ENCODE results near the gene TMEM244.
"Not testable (repeated sequence)": the region's sequence is repeated elsewhere in the genome, so short reads cannot be mapped to it uniquely, and the experiment has no call there.

TMEM244 gene

GRCh38 chr6:129890701-129891100 lies 29.6 kb upstream of the TMEM244 start:
- no peak overlapping the region for H3K9ac ChIP-seq (ENCODE audit: low read length in 5 of 5)
- H3K9me3 ChIP-seq (ENCODE audit: control insufficient read depth in 5 of 5, low read length in 5 of 5) = no peaks in the 10 kb centered on the region
- H3K4me3 ChIP-seq (ENCODE audit: low read depth in 1 of 5, low read length in 5 of 5) = no peak overlapping the region

GRCh38 chr6:129890164-129890563 lies 29.0 kb upstream of the TMEM244 start:
- H3K4me3 ChIP-seq (ENCODE audit: low read depth in 1 of 5, low read length in 5 of 5) = no peak overlapping the region
- no peaks in the 10 kb centered on the region for H3K4me1 ChIP-seq (ENCODE audit: control insufficient read depth in 5 of 5, insufficient read depth in 5 of 5, low read length in 5 of 5)
- no peaks in the 10 kb centered on the region for H3K9me3 ChIP-seq (ENCODE audit: control insufficient read depth in 5 of 5, low read length in 5 of 5)
- H3K36me3 ChIP-seq (ENCODE audit: control insufficient read depth in 5 of 5, insufficient read depth in 5 of 5, low read length in 5 of 5) = no peaks in the 10 kb centered on the region
- no peak overlapping the region for H3K27ac ChIP-seq (ENCODE audit: low read depth, low read length)
- no peak overlapping the region for H3K9ac ChIP-seq (ENCODE audit: low read length in 5 of 5)
- H3K27me3 ChIP-seq (ENCODE audit: control insufficient read depth in 5 of 5, insufficient read depth in 4 of 5, low read length in 5 of 5) = no peaks in the 10 kb centered on the region

More at GRCh38 chr6:129890701-129891100, 29.6 kb upstream of the TMEM244 start:
- Histone ChIP-seq H3K27ac (ENCODE audit: low read depth, low read length) (no peak overlapping the region), H3K4me1 (ENCODE audit: control insufficient read depth in 5 of 5, insufficient read depth in 5 of 5, low read length in 5 of 5) (no peaks in the 10 kb centered on the region), H3K27me3 (ENCODE audit: control insufficient read depth in 5 of 5, insufficient read depth in 4 of 5, low read length in 5 of 5) (no peaks in the 10 kb centered on the region), H3K36me3 (ENCODE audit: control insufficient read depth in 5 of 5, insufficient read depth in 5 of 5, low read length in 5 of 5) (no peaks in the 10 kb centered on the region)

DNA sequence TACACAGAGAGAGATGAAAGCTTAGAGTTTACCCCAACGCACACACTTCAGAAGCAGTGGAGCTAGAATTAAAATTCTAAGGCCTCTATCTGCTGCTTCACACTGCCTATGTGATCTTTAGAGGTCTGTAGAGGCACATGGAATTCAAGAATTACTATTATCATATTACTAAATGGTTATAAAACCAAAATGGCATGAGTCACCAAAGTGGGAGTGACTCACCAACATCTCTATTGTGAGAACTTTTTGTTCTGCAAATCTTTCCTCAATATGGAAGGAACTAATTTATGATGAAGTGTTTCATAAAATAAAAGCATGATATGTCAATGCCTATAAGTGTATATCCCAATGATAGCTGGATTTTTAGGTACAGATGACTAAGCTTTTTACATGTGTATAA lies 28.5 kb upstream of the TMEM244 start:
- no peaks in the 10 kb centered on the region for H3K36me3 ChIP-seq (ENCODE audit: control insufficient read depth in 5 of 5, insufficient read depth in 5 of 5, low read length in 5 of 5)
- H3K9ac ChIP-seq (ENCODE audit: low read length in 5 of 5) = no peak overlapping the region
- no peaks in the 10 kb centered on the region for H3K4me1 ChIP-seq (ENCODE audit: control insufficient read depth in 5 of 5, insufficient read depth in 5 of 5, low read length in 5 of 5)
- H3K27me3 ChIP-seq (ENCODE audit: control insufficient read depth in 5 of 5, insufficient read depth in 4 of 5, low read length in 5 of 5) = no peaks in the 10 kb centered on the region
- no peak overlapping the region for H3K4me3 ChIP-seq (ENCODE audit: low read depth in 1 of 5, low read length in 5 of 5)
- H3K27ac ChIP-seq (ENCODE audit: low read depth, low read length) = no peak overlapping the region
- no peaks in the 10 kb centered on the region for H3K9me3 ChIP-seq (ENCODE audit: control insufficient read depth in 5 of 5, low read length in 5 of 5)

- Histone ChIP-seq H3K27me3 (ENCODE audit: control insufficient read depth in 5 of 5, insufficient read depth in 4 of 5, low read length in 5 of 5) (no peaks in the 10 kb centered on the region), H3K4me1 (ENCODE audit: control insufficient read depth in 5 of 5, insufficient read depth in 5 of 5, low read length in 5 of 5) (no peaks in the 10 kb centered on the region), H3K36me3 (ENCODE audit: control insufficient read depth in 5 of 5, insufficient read depth in 5 of 5, low read length in 5 of 5) (no peaks in the 10 kb centered on the region), H3K4me3 (ENCODE audit: low read depth in 1 of 5, low read length in 5 of 5) (no peak overlapping the region), H3K9me3 (ENCODE audit: control insufficient read depth in 5 of 5, low read length in 5 of 5) (no peaks in the 10 kb centered on the region), H3K27ac (ENCODE audit: low read depth, low read length) (no peak overlapping the region), H3K9ac (ENCODE audit: low read length in 5 of 5) (no peak overlapping the region)
Measured at GRCh38 chr6:129886401-129887155, 25.5 kb upstream of the TMEM244 start.

- Histone ChIP-seq H3K27ac (ENCODE audit: low read depth, low read length) (no peak overlapping the region), H3K4me1 (ENCODE audit: control insufficient read depth in 5 of 5, insufficient read depth in 5 of 5, low read length in 5 of 5) (no peaks in the 10 kb centered on the region), H3K9me3 (ENCODE audit: control insufficient read depth in 5 of 5, low read length in 5 of 5) (no peaks in the 10 kb centered on the region), H3K27me3 (ENCODE audit: control insufficient read depth in 5 of 5, insufficient read depth in 4 of 5, low read length in 5 of 5) (no peaks in the 10 kb centered on the region), H3K36me3 (ENCODE audit: control insufficient read depth in 5 of 5, insufficient read depth in 5 of 5, low read length in 5 of 5) (no peaks in the 10 kb centered on the region), H3K4me3 (ENCODE audit: low read depth in 1 of 5, low read length in 5 of 5) (no peak overlapping the region), H3K9ac (ENCODE audit: low read length in 5 of 5) (no peak overlapping the region)
Measured at GRCh38 chr6:129884211-129884610, 23.1 kb upstream of the TMEM244 start.

GRCh38 chr6:129882510-129883023 lies 21.5 kb upstream of the TMEM244 start:
- H3K4me3 ChIP-seq (ENCODE audit: low read depth in 1 of 5, low read length in 5 of 5) = no peak overlapping the region
- no peak overlapping the region for H3K9ac ChIP-seq (ENCODE audit: low read length in 5 of 5)
- H3K36me3 ChIP-seq (ENCODE audit: control insufficient read depth in 5 of 5, insufficient read depth in 5 of 5, low read length in 5 of 5) = no peaks in the 10 kb centered on the region
- H3K27me3 ChIP-seq (ENCODE audit: control insufficient read depth in 5 of 5, insufficient read depth in 4 of 5, low read length in 5 of 5) = no peaks in the 10 kb centered on the region
- H3K4me1 ChIP-seq (ENCODE audit: control insufficient read depth in 5 of 5, insufficient read depth in 5 of 5, low read length in 5 of 5) = no peaks in the 10 kb centered on the region
- H3K27ac ChIP-seq (ENCODE audit: low read depth, low read length) = no peak overlapping the region
- no peaks in the 10 kb centered on the region for H3K9me3 ChIP-seq (ENCODE audit: control insufficient read depth in 5 of 5, low read length in 5 of 5)

- not testable (repeated sequence) for H3K36me3 ChIP-seq (ENCODE audit: control insufficient read depth in 5 of 5, insufficient read depth in 5 of 5, low read length in 5 of 5)
Measured at GRCh38 chr6:129877894-129878293, 16.8 kb upstream of the TMEM244 start.

DNA sequence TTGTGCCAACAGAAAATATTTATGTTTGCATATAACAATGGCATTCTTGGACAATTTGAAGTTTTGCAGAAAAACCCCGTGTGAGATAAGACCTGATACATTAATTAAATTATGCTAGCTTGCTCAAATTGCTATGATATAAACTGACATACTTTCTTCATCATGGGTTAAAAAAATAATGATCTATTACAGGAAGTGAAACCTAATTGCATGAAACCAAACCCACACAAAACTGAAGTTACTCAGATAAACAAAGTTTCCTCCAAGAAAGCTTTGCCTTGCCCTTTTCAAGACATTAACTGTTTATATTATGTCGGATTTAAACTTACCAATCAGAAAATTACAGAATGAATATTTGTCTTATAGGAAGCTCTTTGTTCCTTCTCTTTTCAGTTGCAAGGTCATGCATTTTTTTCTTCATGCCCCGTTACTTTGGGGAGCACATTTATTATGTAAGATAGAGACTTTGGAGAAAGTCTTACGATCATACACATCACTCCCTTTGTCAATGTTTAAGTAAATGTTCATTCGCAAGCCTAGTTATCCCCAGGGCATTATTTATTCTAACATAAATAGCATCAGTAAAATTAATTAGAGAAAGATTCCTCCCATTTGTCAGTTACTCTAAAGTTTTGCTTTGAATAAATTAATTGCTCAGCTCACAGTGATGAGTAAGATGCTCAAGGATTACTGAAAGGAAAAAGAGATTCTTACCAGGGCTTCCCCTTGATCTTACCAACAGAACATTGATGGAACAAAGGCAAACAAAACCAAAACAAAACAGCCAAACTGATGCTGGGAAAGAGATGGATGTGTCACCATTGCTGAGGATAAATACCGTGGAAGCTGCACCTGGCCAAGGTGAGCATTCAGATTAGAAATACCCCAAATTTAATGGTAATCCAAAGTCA lies 14.8 kb upstream of the TMEM244 start:
- Histone ChIP-seq H3K4me1 (ENCODE audit: control insufficient read depth in 5 of 5, insufficient read depth in 5 of 5, low read length in 5 of 5) (no peaks in the 10 kb centered on the region), H3K9me3 (ENCODE audit: control insufficient read depth in 5 of 5, low read length in 5 of 5) (no peaks in the 10 kb centered on the region), H3K27me3 (ENCODE audit: control insufficient read depth in 5 of 5, insufficient read depth in 4 of 5, low read length in 5 of 5) (no peaks in the 10 kb centered on the region), H3K4me3 (ENCODE audit: low read depth in 1 of 5, low read length in 5 of 5) (no peak overlapping the region), H3K27ac (ENCODE audit: low read depth, low read length) (no peak overlapping the region), H3K9ac (ENCODE audit: low read length in 5 of 5) (no peak overlapping the region), H3K36me3 (ENCODE audit: control insufficient read depth in 5 of 5, insufficient read depth in 5 of 5, low read length in 5 of 5) (no peaks in the 10 kb centered on the region)

More at GRCh38 chr6:129877894-129878293, 16.8 kb upstream of the TMEM244 start:
- not testable (repeated sequence) for H3K9me3 ChIP-seq (ENCODE audit: control insufficient read depth in 5 of 5, low read length in 5 of 5); H3K4me1 ChIP-seq (ENCODE audit: control insufficient read depth in 5 of 5, insufficient read depth in 5 of 5, low read length in 5 of 5); H3K27ac ChIP-seq (ENCODE audit: low read depth, low read length); H3K4me3 ChIP-seq (ENCODE audit: low read depth in 1 of 5, low read length in 5 of 5); H3K27me3 ChIP-seq (ENCODE audit: control insufficient read depth in 5 of 5, insufficient read depth in 4 of 5, low read length in 5 of 5); H3K9ac ChIP-seq (ENCODE audit: low read length in 5 of 5)

DNA sequence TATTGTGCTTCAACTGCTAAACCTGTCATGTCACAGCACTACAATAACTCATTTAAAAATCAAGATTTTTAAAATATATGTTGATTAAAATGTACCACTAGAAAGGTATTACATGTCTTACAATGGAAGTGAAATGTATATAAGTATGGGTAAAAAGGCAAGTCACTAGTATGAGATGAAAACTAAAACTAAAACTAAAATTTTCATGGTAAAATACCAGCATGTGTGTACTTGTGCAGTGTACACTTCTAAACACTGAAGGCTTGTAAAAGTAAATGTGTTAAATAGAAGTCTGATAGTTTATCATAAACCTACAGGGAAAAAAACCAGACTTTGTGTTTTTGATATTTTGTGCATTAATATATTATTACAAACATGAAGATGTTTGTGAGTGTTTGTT lies 13.7 kb upstream of the TMEM244 start:
- H3K4me1 ChIP-seq (ENCODE audit: control insufficient read depth in 5 of 5, insufficient read depth in 5 of 5, low read length in 5 of 5) = no peaks in the 10 kb centered on the region

GRCh38 chr6:129872586-129872985 lies 11.5 kb upstream of the TMEM244 start:
- Histone ChIP-seq H3K4me1 (ENCODE audit: control insufficient read depth in 5 of 5, insufficient read depth in 5 of 5, low read length in 5 of 5) (peaks cover 0 to 3% (median 0%) of the 10 kb centered on the region in 5 donors), H3K9ac (ENCODE audit: low read length in 5 of 5) (no peak overlapping the region), H3K36me3 (ENCODE audit: control insufficient read depth in 5 of 5, insufficient read depth in 5 of 5, low read length in 5 of 5) (no peaks in the 10 kb centered on the region), H3K27me3 (ENCODE audit: control insufficient read depth in 5 of 5, insufficient read depth in 4 of 5, low read length in 5 of 5) (no peaks in the 10 kb centered on the region), H3K9me3 (ENCODE audit: control insufficient read depth in 5 of 5, low read length in 5 of 5) (no peaks in the 10 kb centered on the region), H3K27ac (ENCODE audit: low read depth, low read length) (no peak overlapping the region), H3K4me3 (ENCODE audit: low read depth in 1 of 5, low read length in 5 of 5) (no peak overlapping the region)

More for the DNA sequence above, 13.7 kb upstream of the TMEM244 start:
- H3K27me3 ChIP-seq (ENCODE audit: control insufficient read depth in 5 of 5, insufficient read depth in 4 of 5, low read length in 5 of 5) = no peaks in the 10 kb centered on the region
- H3K27ac ChIP-seq (ENCODE audit: low read depth, low read length) = no peak overlapping the region
- H3K9ac ChIP-seq (ENCODE audit: low read length in 5 of 5) = no peak overlapping the region
- no peak overlapping the region for H3K4me3 ChIP-seq (ENCODE audit: low read depth in 1 of 5, low read length in 5 of 5)
- no peaks in the 10 kb centered on the region for H3K36me3 ChIP-seq (ENCODE audit: control insufficient read depth in 5 of 5, insufficient read depth in 5 of 5, low read length in 5 of 5)
- H3K9me3 ChIP-seq (ENCODE audit: control insufficient read depth in 5 of 5, low read length in 5 of 5) = no peaks in the 10 kb centered on the region
